GM12801 (cell line): ENCODE measurements around the gene HS2ST1.

Experiments used
- CTCF ChIP-seq: IDR thresholded peaks from one replicate; pipeline ENCODE4 v1.5.1; 2011; ENCODE audit warnings: control low read depth; ENCODE audit not compliant: insufficient read length; ENCODE audit errors: extremely low read depth

The HS2ST1 gene

GRCh38 chr1:87004857-87005256, 90.4 kb downstream of the HS2ST1 start:
- TF ChIP-seq CTCF, result no peak

GRCh38 chr1:87007323-87007722, 92.9 kb downstream of the HS2ST1 start:
- TF ChIP-seq CTCF, result no peak

GRCh38 chr1:87017998-87018672, 103.7 kb downstream of the HS2ST1 start:
- TF ChIP-seq CTCF, result no peak

GRCh38 chr1:87023326-87023725, 108.9 kb downstream of the HS2ST1 start:
- TF ChIP-seq CTCF, result no peak

GRCh38 chr1:87024936-87025540, 110.6 kb downstream of the HS2ST1 start:
- TF ChIP-seq CTCF, result no peak

- no peak for TF ChIP-seq CTCF
Measured at GRCh38 chr1:87028576-87028975, 114.1 kb downstream of the HS2ST1 start.

- no peak for TF ChIP-seq CTCF
Measured at GRCh38 chr1:87030740-87031690, 116.6 kb downstream of the HS2ST1 start.
